ENCODE results near the gene FNTB. TPM values are rescaled to one million over a fixed set of nuclear protein-coding genes. Genes with fewer than 3 reads are reported as not detected.

The FNTB gene
- total RNA-seq, 2 donors from 2014 or later = 17.2 to 21.3 TPM

DNA sequence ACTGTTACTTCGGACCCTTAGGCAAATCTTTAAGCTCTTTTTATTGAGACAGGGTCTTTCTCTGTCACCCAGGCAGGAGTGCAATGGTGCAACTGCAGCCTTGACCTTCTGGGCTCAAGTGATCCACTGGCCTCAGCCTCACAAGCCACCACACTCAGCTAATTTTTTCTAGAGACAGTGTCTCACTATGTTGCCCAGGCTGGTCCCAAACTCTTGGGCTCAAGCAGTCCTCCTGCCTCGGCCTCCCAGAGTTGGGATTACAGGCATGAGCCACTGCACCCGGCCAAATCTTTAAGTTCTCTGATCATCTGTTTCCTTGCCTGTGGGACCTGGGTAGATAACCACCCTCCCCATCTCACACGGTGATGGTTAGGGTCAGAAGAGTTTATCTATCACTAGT, 41.8 kb upstream of the FNTB start:
- Histone ChIP-seq H3K4me3 (ENCODE audit: low read length) (no peak overlapping the region), H3K27ac (ENCODE audit: low read depth, low read length) (no peak overlapping the region), H3K9me3 (ENCODE audit: control insufficient read depth, low read length) (no peaks in the 10 kb centered on the region), H3K9ac (ENCODE audit: extremely low read depth, low read length, poor library complexity, severe bottlenecking) (no peak overlapping the region), H3K36me3 (ENCODE audit: control insufficient read depth, insufficient read depth, low read length) (peaks cover 10% of the 10 kb centered on the region), H3K27me3 (ENCODE audit: control insufficient read depth, insufficient read depth, low read length, poor library complexity, severe bottlenecking) (no peaks in the 10 kb centered on the region), H3K4me1 (ENCODE audit: control insufficient read depth, insufficient read depth, low read length) (peaks cover 3% of the 10 kb centered on the region)
- no peak overlapping the region for H3K27ac Mint-ChIP-seq
- peak; percentile 29 for DNase-seq
- no peaks in the 10 kb centered on the region for H3K9me3 Mint-ChIP-seq
- peaks cover 19% of the 10 kb centered on the region for H3K4me1 Mint-ChIP-seq
- 93 to 95% methylated on average over 3 to 4 of the region's 4 CpGs for WGBS, 2 experiments (ENCODE audit: insufficient coverage in 1 of 2, insufficient read length in 1 of 2)
- H3K36me3 Mint-ChIP-seq (ENCODE audit: low read depth) = peaks cover 50% of the 10 kb centered on the region
- no peak overlapping the region for H3K4me3 Mint-ChIP-seq
- peaks cover 2% of the 10 kb centered on the region for H3K27me3 Mint-ChIP-seq (ENCODE audit: insufficient read depth)
- TF ChIP-seq CTCF (conservative IDR thresholded peaks at IDR 0.05) = no peak

GRCh38 chr14:64945431-64946178, 41.1 kb upstream of the FNTB start:
- Histone ChIP-seq H3K9me3 (ENCODE audit: control insufficient read depth, low read length) (no peaks in the 10 kb centered on the region), H3K9ac (ENCODE audit: extremely low read depth, low read length, poor library complexity, severe bottlenecking) (no peak overlapping the region), H3K27me3 (ENCODE audit: control insufficient read depth, insufficient read depth, low read length, poor library complexity, severe bottlenecking) (no peaks in the 10 kb centered on the region), H3K4me1 (ENCODE audit: control insufficient read depth, insufficient read depth, low read length) (peaks cover 3% of the 10 kb centered on the region), H3K4me3 (ENCODE audit: low read length) (no peak overlapping the region), H3K27ac (ENCODE audit: low read depth, low read length) (no peak overlapping the region), H3K36me3 (ENCODE audit: control insufficient read depth, insufficient read depth, low read length) (peaks cover 17% of the 10 kb centered on the region)
- Mint-ChIP-seq H3K4me3 (no peak overlapping the region), H3K9me3 (no peaks in the 10 kb centered on the region), H3K4me1 (peaks cover 13% of the 10 kb centered on the region), H3K36me3 (ENCODE audit: low read depth) (peaks cover 54% of the 10 kb centered on the region), H3K27ac (no peak overlapping the region), H3K27me3 (ENCODE audit: insufficient read depth) (no peaks in the 10 kb centered on the region)
- peak; percentile 42 for DNase-seq
- no peak for TF ChIP-seq CTCF (conservative IDR thresholded peaks at IDR 0.05)
- 88 to 92% methylated on average over 2 to 11 of the region's 12 CpGs for WGBS, 2 experiments (ENCODE audit: insufficient coverage in 1 of 2, insufficient read length in 1 of 2)

GRCh38 chr14:64946310-64947045, 40.2 kb upstream of the FNTB start:
- Histone ChIP-seq H3K4me3 (ENCODE audit: low read length) (no peak overlapping the region), H3K27ac (ENCODE audit: low read depth, low read length) (no peak overlapping the region), H3K27me3 (ENCODE audit: control insufficient read depth, insufficient read depth, low read length, poor library complexity, severe bottlenecking) (no peaks in the 10 kb centered on the region), H3K4me1 (ENCODE audit: control insufficient read depth, insufficient read depth, low read length) (peaks cover 3% of the 10 kb centered on the region), H3K9ac (ENCODE audit: extremely low read depth, low read length, poor library complexity, severe bottlenecking) (no peak overlapping the region), H3K9me3 (ENCODE audit: control insufficient read depth, low read length) (no peaks in the 10 kb centered on the region), H3K36me3 (ENCODE audit: control insufficient read depth, insufficient read depth, low read length) (peaks cover 25% of the 10 kb centered on the region)
- H3K4me3 Mint-ChIP-seq = no peak overlapping the region
- H3K27ac Mint-ChIP-seq = peak overlapping the region; percentile 9
- peaks cover 57% of the 10 kb centered on the region for H3K36me3 Mint-ChIP-seq (ENCODE audit: low read depth)
- no peaks in the 10 kb centered on the region for H3K9me3 Mint-ChIP-seq
- no peaks in the 10 kb centered on the region for H3K27me3 Mint-ChIP-seq (ENCODE audit: insufficient read depth)
- 79 to 89% methylated on average over 5 to 6 of the region's 6 CpGs for WGBS, 2 experiments (ENCODE audit: insufficient coverage in 1 of 2, insufficient read length in 1 of 2)
- peak; percentile 29 for DNase-seq
- TF ChIP-seq CTCF (conservative IDR thresholded peaks at IDR 0.05) = no peak
- H3K4me1 Mint-ChIP-seq = peaks cover 13% of the 10 kb centered on the region

Data from endodermal cell (in vitro differentiated cells).